Measurements from ENCODE around the gene NDUFAF8. TPM values are rescaled to one million over a fixed set of nuclear protein-coding genes. Genes with fewer than 3 reads are reported as not detected.

Gene NDUFAF8
- total RNA-seq, 1 donor from 2014 or later: 7.8 TPM

DNA sequence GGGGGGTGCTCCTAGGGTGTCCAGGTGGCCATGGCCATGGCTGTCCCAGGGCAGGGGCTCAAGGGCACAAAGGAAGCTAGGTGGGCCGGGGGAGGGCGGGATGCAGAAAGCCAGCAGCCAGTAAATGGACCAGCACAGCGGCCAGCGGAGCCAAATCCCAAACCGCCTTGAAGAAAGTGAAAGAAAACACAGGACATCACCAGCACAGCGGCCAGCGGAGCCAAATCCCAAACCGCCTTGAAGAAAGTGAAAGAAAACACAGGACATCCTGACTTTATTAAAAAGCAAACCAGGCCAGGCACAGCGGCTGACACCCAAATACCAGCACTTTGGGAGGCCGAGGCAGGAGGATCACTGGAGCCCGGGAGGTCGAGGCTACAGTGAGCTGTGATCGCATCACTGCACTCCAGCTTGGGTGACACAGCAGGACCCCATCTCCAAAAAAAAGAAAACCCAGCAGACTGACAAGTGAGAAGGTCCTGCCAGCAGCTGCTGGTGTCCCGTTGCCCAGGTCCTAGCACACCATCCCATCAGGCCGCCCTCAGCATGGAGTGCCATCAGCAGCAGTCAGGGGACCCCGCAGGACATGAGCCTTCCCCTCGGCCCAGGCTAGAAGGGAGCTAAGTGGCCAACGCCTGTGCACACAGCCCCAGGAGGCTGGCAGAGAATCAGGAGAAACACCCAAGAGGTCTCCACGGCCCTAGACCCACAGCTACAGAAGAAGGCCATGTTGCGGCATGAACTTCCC lies 39.0 kb downstream of the NDUFAF8 start:
- no peak for DNase-seq

DNA sequence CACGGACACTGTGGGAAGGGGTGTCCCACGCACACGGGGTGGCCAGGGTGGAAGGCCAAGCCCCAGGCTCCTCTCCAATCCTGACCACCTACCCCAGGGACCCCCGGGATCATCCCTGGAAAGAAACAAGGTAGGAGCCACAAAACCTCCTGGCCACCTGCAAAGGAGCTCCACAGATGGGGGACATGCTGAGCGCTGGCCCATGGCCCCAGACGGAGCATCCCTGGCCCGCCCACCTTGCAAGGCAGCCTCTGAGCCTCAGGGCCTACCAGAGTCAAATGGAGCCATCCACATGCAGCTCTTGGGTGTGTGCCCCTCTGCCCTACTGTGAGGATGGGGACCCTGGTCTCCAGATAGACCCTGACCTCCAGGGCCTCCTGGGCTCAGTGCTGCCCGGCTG lies 39.7 kb downstream of the NDUFAF8 start:
- no peak for DNase-seq

DNA sequence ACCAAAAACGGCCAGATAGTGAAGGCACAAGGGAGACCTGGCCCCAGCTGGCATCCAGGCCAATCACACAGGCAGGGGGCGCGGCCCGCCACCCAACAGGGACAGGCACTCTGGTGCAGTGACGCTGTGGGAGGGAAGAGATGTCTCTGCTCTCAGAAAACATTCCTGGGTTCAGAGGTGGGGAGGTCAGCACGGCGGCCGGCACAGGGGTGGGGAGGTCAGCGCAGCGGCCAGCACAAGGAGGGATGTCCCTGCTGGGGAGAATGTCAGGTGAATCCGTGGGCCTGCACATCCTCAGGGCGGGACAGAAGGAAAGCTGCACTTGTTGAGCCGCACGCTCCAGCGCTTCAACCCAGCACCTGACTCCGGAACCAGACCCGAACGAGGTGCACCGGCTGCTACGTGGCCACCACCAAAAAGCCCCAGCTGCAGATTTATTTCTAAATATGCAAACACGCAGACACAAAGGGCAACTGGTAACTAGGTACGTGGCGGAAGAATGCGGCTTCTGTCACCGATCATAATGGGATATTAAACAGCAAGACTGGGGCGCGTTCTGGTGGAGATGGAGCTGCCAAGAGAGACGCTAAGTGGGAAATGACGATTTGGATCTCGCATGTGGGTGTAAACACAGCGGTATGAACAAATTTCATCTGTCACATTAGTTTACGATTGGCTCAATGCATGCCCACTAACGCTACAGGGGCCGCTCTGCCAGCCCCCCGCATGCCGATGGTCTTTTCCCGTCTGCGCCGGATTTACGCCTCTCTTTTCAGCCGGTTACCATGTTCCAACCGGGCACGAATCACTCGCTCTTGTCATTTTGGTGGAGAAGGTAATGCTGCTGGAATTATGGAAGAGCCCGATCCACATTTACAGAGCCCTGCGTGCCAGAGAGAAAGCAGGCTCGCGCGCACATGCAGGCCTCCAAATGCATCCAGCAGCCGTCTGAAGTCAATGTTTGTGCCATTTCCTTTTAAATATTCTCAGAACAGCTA lies 40.5 kb downstream of the NDUFAF8 start:
- no peak for DNase-seq

DNA sequence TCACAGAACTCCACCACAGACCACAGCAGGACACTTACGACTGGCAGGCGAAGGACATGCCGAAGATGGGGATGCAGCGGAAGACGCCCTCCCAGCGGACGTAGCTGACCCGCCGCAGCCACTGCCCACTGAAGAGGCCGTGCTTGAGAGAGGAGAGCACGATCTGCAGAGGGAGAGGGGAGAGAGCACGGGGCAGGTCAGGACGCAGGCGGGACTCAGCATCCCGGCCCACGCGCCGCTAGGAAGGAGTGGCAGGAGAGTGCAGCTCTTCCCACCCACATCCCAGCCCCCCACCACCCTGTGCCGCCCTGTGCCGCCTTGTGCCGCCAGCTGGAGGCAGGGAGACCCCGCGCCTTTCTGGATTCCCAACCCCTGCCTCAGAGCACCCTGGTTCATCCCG lies 41.5 kb downstream of the NDUFAF8 start:
- no peak for DNase-seq

DNA sequence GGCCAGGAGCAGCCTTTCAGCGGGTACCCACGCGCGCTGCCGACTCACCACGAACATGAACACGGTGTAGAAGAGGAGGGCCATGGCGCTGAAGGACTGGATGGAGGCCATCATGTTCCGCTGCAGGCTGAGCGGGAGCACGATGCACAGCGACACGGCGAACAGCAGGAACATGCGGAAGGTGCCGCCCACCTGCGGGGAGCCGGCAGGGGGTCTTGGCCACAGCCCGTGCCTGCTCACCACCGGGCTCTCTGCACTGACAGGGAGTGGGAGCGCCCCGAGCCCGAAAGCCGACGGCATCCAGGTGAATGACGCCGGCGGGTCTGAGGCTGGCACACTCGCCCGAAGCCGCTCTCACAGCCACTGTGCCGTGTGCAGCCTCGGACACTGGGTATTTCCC lies 43.0 kb downstream of the NDUFAF8 start:
- no peak for DNase-seq

DNA sequence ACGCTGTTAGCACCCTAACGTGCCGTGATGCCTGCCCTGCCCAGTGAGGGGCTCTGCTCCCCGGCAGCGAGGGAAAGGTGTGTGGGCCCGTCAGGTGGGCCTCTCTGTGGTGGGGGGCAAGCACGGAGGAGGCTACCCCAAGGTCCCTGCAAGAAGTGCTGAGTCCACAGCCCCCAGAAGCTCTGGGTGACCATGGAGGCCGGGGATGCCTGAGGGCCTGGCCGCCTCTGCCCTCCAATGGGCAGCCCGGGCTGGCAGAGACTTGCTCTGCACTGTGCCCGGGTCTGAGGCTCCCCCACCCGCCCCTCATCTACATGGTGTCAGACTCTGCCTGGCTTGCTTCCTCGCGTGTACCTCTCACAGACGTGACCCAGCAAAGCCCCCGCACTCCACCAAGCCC lies 43.8 kb downstream of the NDUFAF8 start:
- DNase-seq: no peak

DNA sequence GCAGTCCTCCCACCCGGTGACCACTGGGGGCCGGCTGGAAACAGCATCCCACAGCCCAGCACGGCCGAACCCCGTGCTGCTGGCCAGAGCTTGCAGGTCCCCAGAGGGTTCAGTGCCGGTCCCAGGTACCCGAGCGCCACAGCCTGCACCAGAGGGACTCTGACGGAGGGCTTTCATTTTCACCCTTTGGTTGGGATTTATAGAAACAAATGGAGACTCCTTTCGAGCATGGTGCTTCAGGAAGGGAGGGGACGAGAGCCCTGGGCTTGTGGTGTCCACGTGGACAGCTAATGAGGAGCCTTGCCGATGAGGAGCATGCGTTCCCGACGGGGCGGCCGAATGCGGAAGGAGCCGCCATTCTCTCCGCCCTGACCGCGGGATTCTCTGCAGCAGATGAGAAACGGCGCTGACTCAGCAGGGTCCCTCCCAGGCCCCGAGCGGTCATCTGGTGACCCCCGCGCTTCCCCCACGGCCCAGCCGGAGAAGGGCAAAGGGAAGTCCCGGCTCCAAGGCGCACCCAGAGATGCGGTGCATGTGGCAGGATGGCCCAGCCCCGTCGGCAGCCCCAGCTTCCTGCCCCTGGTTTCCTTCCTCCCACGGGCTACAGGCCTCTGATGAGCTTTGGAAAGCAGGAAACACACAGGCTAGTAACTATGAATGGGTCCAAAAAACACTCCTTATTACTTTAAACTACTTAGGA lies 46.2 kb downstream of the NDUFAF8 start:
- no peak for DNase-seq

DNA sequence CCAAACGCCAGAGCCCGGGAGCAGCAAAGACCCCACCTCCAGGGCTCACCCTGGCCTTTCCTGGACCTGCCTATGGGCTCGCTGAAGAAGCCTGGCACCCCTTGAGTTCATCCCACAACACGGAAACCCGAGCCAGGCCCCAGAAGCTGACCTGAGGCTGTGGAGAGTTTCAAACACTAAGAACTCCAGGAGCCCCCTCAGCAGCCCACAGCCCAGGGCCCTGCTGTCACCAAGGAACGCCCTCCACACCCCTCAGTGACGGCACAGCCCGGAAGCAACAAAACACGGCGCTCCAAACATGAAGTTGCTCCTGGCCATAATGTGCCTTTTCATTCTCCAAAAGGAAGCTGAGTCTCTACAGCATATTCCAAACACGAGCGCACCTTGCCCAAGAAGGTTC lies 46.8 kb downstream of the NDUFAF8 start:
- no peak for DNase-seq

DNA sequence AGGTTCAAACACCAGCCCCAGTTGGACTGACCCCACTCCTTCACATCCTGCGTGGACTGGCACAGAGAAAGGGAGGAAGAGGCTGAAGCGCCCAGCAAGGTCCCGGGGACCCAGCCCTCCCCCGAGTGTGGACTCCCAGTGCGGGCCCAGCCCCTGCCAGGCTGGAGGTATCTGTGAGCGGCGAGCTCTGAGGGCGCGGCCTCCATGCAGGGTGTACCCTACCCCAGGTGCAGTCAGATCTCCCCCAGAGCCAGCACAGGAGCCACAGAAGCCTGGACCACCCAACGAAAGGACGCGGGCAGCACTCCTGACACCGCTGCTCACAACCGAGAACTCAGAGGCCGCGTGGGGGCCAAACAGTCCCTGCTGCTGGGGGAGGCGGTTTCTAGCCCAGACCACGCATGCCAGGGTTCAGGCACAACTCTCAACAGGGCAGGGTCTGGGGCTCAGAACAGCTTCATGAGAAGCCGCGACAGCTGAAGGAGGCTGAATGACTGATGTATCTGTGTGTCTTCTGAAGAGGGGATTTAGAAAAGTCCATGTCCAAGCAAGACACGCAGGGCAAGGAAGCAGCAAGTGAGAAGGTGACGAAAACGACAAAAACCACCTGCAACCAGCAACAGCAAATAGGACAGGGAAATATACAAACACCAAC lies 47.5 kb downstream of the NDUFAF8 start:
- no peak for DNase-seq

DNA sequence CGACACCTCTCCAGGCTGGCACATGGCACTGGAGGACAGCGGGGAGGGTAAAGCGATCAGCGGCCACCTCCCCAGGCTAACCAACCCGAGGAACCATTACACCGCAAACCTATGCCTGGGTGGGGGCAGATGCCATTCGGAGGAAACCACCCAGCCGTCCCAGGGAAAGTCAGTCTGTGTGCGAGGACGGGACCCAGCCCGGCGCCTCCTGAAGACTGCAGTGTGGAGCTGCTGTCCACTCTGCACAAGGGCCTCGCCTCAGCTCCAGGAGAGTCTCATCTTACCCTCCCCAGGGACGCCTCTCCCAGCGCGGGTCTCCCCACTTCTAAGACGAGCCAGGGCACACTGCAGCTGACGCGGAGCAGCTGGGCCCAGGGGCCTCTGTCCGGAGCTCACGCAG lies 48.0 kb downstream of the NDUFAF8 start:
- no peak for DNase-seq

DNA sequence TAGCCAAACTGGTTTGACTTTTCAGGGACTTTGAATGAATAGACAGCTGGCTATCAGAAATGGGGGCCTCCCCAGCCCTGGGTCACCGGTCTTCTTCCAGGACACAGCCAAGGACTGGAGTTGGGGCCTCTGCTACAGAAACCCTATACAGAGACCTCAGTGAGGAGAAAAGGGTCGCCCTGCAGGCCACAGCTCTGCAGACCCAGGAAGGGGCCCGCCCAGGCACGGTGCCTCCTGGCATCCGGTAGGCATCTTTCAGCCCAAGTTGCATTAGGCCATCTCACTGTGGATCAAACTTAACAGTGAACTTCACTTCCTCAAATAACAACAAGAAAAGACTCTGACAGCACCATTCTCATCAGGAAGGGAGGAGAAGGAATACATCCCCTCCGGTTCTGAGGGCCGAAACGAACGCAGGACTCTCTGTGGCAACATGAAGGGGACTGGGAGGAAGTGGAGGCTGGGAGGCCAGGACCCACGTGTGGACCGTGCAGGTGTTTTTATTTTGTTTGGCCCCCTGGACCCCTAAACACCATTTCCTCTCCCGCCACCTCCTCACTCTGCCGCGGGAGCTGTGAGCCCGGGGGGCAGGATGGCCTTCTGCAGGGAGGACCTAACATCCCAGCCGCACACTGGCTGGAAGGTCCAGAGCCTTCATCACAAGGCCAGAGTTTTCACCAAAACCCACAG lies 48.8 kb downstream of the NDUFAF8 start:
- no peak for DNase-seq

DNA sequence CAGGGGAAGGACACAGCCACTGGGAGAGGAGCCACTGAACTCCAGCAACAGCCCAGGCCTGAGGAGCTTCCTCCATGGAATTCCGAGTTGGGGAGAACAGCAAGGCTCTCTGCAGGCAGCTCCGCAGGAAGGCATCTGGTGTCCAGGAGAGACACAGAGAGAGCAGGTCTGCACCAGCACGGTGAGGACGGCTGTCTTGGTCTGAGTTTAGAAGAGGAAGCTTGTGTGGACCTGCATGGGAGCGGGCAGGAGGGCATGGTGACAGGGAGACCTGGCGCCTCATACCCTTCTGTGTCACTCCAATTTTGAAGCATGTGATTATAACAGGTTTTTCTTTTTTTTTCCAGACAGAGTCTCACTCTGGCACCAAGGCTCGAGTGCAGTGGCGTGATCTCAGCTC lies 49.6 kb downstream of the NDUFAF8 start:
- no peak for DNase-seq

DNA sequence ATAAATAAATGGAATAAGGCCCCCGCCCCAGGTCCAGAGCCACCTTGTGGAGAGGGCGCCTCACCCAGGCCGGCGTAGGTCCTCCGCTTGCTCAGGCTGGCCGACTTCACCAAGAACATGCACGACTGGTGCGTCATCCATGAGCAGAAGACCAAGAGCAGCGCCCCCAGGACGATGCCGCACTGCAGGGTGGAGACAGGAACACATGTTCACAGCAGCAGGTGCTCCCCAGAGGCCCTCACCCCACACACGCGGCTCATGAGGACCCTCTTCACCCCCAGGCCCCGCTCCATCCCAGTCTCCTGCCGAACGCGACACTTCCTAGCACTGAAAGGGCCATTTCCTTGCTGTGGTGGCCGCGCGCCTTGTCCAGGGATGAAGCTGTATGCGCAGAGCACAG lies 50.5 kb downstream of the NDUFAF8 start:
- no peak for DNase-seq

DNA sequence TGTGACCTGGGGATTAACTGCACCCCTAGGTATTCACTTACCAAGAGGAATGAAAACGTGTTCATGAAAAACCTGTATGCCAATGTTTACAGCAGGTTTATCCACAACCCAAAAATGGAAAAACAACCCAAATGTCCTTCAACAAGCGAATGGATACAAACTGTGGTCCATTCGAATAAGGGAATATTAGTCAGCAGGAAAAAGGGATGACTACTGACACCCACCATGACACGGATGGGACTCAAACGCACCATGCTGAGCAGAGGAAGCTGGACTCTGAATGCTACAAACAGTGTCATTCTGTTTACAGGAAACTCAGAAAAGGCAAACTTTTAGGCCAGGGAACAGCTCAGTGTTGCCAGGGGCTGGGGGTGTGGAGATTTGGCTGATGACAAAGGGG lies 51.1 kb downstream of the NDUFAF8 start:
- no peak for DNase-seq

Other genes starting within 250 kb of the NDUFAF8 start
- 11.7 TPM for gene CHMP6, start 247.5 kb upstream of the NDUFAF8 start, total RNA-seq
- gene BAIAP2, start 204.2 kb upstream of the NDUFAF8 start, total RNA-seq: 26.2 TPM
- gene PVALEF, start 73.8 kb upstream of the NDUFAF8 start, total RNA-seq: not detected
- gene AATK, start 73.1 kb upstream of the NDUFAF8 start, total RNA-seq: 10.1 TPM
- gene CEP131, start 16.4 kb upstream of the NDUFAF8 start, total RNA-seq: 10.5 TPM
- 8.1 TPM for gene TEPSIN, start 263 bp upstream of the NDUFAF8 start, total RNA-seq
- 12.3 TPM for gene SLC38A10, start 56.0 kb downstream of the NDUFAF8 start, total RNA-seq
- 7.6 TPM for gene BAHCC1, start 156.1 kb downstream of the NDUFAF8 start, total RNA-seq